ENCODE data around the gene ZNF219. TPM values are rescaled to one million over a fixed set of nuclear protein-coding genes. Genes with fewer than 3 reads are reported as not detected.

ZNF219 gene
- total RNA-seq, 1 donor from 2014 or later, result 111 TPM

DNA sequence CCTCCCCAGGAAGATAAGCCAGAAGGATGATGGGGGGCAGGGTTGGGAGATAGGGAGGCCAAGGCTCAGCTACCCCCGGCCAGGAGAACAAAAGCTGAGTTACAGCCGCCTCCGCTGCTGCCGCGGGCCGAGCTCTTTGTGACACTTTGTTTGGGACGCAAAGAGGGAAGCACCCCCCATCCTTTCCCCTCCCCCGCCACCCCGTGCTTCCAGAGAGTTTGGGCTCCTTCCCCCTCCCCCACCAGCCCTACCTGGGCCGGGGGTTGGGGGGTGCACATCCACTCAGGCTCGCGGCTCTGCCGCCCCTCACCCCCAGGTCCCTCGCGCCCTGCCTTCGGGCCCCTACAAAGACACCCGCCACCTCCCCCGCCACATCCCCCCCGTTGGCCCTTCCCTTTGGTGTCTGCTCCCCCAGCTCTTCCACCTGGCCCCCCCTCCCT, 799 bp downstream of the ZNF219 start:
- peaks cover 13% of the 10 kb centered on the region for H3K36me3 Mint-ChIP-seq (ENCODE audit: insufficient read depth)
- peak overlapping the region; percentile 93 for H3K4me3 Mint-ChIP-seq (ENCODE audit: low read depth)
- H3K9me3 Mint-ChIP-seq (ENCODE audit: low read depth), result no peaks in the 10 kb centered on the region
- no peaks in the 10 kb centered on the region for H3K27me3 Mint-ChIP-seq
- TF ChIP-seq, protein P1, sequence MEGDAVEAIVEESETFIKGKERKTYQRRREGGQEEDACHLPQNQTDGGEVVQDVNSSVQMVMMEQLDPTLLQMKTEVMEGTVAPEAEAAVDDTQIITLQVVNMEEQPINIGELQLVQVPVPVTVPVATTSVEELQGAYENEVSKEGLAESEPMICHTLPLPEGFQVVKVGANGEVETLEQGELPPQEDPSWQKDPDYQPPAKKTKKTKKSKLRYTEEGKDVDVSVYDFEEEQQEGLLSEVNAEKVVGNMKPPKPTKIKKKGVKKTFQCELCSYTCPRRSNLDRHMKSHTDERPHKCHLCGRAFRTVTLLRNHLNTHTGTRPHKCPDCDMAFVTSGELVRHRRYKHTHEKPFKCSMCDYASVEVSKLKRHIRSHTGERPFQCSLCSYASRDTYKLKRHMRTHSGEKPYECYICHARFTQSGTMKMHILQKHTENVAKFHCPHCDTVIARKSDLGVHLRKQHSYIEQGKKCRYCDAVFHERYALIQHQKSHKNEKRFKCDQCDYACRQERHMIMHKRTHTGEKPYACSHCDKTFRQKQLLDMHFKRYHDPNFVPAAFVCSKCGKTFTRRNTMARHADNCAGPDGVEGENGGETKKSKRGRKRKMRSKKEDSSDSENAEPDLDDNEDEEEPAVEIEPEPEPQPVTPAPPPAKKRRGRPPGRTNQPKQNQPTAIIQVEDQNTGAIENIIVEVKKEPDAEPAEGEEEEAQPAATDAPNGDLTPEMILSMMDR (IDR thresholded peaks at IDR 0.05; ENCODE audit: unreplicated experiment), result no peak
- peaks cover 57% of the 10 kb centered on the region for H3K4me1 Mint-ChIP-seq (ENCODE audit: low read depth)
- peak; percentile 32 for DNase-seq (ENCODE audit: low spot score, unreplicated experiment)
- peak overlapping the region; percentile 98 for H3K27ac Mint-ChIP-seq

DNA sequence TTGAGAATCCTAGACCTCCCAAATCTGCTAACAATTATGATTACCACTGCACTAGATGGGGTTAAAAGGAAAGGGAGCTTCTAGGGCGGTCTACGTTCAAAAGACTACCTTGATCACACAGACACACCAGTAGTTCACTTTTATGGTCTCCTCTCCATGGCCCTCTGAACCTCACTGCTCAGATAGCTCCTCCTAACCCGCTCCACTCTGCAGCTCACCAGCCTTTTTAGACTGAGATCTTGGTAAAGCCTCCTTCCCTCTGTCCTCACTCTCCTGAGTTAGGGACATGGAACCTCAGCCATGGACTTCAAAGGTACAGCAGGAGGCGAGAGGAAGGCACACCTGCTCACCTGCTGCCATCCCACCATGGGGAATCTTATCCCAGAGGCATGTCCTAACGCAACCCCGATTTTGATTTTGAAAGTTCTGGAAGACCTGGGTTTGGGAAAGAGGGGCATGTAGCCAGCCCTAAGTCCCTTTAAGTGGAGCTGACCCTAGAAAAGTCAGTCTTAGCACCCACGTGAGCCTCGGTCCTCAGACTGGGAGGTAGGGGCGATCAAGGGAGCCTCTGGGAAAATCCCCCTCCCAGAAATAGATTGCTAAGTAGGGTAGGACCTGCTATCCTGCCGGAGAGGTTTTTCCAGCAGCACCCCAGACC, 1.3 kb downstream of the ZNF219 start:
- H3K4me1 Mint-ChIP-seq (ENCODE audit: low read depth), result peaks cover 52% of the 10 kb centered on the region
- no peaks in the 10 kb centered on the region for H3K27me3 Mint-ChIP-seq

DNA sequence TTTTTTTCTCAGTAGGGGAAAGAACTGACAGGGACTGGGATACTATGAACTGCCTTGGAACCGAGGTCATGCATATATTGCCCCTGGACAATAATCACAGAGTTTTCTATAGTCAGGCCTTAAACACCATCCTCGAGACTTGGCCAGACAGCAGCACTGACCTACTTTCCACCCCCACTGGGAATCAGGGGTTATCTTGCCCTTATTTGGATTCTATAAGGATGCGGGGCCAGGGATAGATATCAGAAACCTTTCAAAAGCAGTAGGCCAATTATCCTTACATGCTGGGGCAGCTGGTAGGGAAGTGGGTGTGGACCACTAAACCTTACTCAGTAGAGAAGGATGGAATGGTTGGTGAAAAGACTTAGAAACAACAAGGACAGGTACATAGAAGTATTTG, 2.0 kb downstream of the ZNF219 start:
- H3K27ac Mint-ChIP-seq, result no peak overlapping the region
- no peak for DNase-seq (ENCODE audit: low spot score, unreplicated experiment)
- TF ChIP-seq, protein P1 (IDR thresholded peaks at IDR 0.05; ENCODE audit: unreplicated experiment), result no peak
- peak overlapping the region; percentile 93 for H3K4me3 Mint-ChIP-seq (ENCODE audit: low read depth)
- no peaks in the 10 kb centered on the region for H3K9me3 Mint-ChIP-seq (ENCODE audit: low read depth)
- H3K4me1 Mint-ChIP-seq (ENCODE audit: low read depth), result peaks cover 52% of the 10 kb centered on the region
- no peaks in the 10 kb centered on the region for H3K27me3 Mint-ChIP-seq
- H3K36me3 Mint-ChIP-seq (ENCODE audit: insufficient read depth), result peaks cover 18% of the 10 kb centered on the region

More for the DNA sequence above, 1.3 kb downstream of the ZNF219 start:
- H3K27ac Mint-ChIP-seq, result peak overlapping the region; percentile 98
- no peaks in the 10 kb centered on the region for H3K9me3 Mint-ChIP-seq (ENCODE audit: low read depth)
- H3K4me3 Mint-ChIP-seq (ENCODE audit: low read depth), result peak overlapping the region; percentile 93
- H3K36me3 Mint-ChIP-seq (ENCODE audit: insufficient read depth), result peaks cover 16% of the 10 kb centered on the region
- TF ChIP-seq, protein P1 (IDR thresholded peaks at IDR 0.05; ENCODE audit: unreplicated experiment), result no peak
- no peak for DNase-seq (ENCODE audit: low spot score, unreplicated experiment)

DNA sequence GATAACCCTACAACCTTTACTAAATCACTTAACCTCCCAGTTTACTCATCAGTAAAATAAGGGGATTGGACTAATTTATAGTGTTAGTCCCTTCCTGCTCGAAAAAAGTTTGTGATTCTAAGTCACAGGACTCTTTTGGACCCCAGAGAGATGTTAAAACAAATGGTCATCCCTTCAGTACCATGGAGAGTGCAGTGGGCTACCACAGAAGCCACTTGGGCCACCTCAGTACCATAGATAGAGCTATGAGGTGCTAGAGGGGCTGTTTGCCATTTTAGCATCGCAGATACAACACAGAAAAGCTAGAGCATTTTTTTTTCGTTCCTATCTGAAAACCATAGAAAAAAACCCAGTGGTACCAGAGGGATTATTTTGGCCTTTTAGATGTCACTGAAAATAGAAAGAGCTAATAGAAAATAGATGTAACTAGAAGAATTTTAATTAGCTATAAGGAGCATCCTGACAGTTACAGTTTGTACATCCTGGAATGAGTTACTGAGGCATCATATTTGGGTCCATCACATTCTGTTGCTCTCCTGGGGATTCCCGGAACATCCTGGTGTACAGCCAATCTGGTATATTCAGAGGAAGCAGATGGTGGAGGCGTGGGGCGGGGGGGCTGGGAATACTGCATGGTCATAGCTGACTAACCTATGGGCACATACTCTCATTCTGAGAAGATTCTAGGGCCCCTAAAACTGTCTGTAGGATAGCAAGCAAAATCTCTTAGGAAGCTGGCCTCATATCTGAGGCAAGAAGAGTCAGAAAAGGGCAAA, 2.8 kb downstream of the ZNF219 start:
- H3K27me3 Mint-ChIP-seq, result no peaks in the 10 kb centered on the region
- H3K4me3 Mint-ChIP-seq (ENCODE audit: low read depth), result peak overlapping the region; percentile 93
- H3K4me1 Mint-ChIP-seq (ENCODE audit: low read depth), result peaks cover 51% of the 10 kb centered on the region
- H3K9me3 Mint-ChIP-seq (ENCODE audit: low read depth), result no peaks in the 10 kb centered on the region
- TF ChIP-seq, protein P1 (IDR thresholded peaks at IDR 0.05; ENCODE audit: unreplicated experiment), result no peak
- peaks cover 22% of the 10 kb centered on the region for H3K36me3 Mint-ChIP-seq (ENCODE audit: insufficient read depth)
- no peak overlapping the region for H3K27ac Mint-ChIP-seq
- DNase-seq (ENCODE audit: low spot score, unreplicated experiment), result no peak

DNA sequence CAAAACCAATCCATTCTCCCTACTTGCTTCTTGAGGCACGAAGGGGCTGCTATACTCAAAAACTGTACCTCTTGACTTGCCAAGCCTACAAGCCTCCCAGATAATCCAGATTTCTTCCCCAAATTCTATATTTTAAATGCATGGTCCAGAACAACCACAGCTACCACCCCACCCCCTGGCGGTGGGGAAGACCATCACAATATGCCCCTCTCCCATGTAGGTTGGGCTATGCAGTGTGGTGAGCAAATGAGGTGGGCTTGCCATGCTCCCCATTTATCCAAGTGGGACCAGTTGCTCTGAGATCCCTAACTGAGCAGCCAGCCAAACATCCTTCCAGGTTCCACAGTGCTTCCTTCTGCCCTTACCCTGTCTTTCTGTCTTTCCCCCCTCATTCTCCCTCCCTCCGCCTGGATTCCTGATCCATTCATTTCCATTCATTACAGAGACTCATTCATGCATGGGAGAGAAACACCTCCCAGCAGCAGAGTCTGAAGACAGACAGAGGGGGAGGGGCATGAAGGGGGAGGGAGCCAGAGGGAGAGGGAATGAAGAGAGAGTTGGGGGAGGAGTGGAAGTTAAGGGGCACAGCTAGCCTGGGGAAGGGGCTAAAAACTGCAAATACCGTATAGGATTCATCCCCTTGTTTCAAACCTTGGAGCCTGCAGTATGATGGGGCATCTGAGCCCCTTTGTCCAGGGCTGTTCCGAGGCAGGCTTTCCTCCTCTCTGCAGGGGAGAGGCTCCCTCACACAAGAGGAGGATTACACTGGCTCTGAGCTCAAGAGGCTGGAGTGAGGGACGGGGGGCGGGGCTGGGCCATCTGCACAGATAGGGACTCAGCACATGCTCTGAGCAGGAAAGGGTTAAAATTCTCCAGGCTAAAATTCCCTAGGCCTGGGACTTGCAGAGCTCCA, 4.4 kb downstream of the ZNF219 start:
- Mint-ChIP-seq H3K4me1 (ENCODE audit: low read depth) (peaks cover 39% of the 10 kb centered on the region), H3K4me3 (ENCODE audit: low read depth) (no peak overlapping the region), H3K36me3 (ENCODE audit: insufficient read depth) (peaks cover 24% of the 10 kb centered on the region), H3K9me3 (ENCODE audit: low read depth) (no peaks in the 10 kb centered on the region), H3K27ac (peak overlapping the region; percentile 59), H3K27me3 (no peaks in the 10 kb centered on the region)
- TF ChIP-seq, protein P1 (IDR thresholded peaks at IDR 0.05; ENCODE audit: unreplicated experiment), result peak; percentile 44
- no peak for DNase-seq (ENCODE audit: low spot score, unreplicated experiment)

Data from progenitor cell of endocrine pancreas (in vitro differentiated cells).